Hematopoietic multipotent progenitor cell treated with erythropoietin and hydrocortisone succinate and interleukin-3 and kit ligand, for 6 days (in vitro differentiated cells): ENCODE results near the gene CFAP141.
"Not testable (repeated sequence)": the region's sequence is repeated elsewhere in the genome, so short reads cannot be mapped to it uniquely, and the experiment has no call there.

ENCODE experiments used
- DNase-seq: peaks from one replicate; pipeline ENCODE4 v3.0.0-alpha.2; 2015

Gene CFAP141

DNA sequence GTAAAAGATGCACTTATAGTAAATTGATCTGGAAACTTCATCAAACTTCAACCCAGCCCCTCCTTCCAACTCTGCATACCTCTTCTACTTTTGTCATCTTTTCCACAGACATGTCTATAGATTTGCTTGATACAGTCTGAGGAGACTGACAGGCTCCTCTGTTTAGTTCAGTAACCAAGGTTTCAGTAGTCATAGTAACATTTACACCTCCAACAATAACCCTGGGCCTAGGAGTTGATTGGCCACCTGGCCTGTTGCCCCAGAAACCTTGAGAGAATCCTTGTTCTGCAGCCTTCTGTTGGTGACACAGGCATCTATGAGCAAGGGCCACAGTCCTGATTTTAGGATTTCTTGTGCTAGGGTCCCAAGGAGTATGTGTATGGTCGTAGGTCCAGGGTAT, at the start of gene CFAP141:
Gene CFAP141, minus strand, starts transcription at position 138 of the 400 bp plus-strand sequence. Its CDS starts 26 bp downstream, at position 112.
- DNase-seq, result no peak

DNA sequence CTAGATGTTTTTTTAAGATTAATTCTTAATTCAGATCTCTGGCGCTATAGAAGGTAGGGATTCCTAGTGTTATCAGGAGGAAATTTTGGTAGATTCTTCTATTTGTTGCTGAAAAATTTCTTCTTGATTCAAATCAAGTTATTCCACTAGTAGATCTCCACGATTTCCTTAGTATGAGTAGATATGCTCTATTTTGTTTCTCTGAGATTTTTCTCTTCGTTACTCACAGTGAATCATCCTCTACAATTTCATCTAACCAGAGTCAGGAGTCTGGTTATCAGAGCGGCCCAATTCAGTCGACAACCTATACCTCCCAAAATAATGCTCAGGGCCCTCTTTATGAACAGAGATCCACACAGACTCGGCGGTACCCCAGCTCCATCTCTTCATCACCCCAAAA, 47.5 kb upstream of the CFAP141 start:
- DNase-seq, result no peak

DNA sequence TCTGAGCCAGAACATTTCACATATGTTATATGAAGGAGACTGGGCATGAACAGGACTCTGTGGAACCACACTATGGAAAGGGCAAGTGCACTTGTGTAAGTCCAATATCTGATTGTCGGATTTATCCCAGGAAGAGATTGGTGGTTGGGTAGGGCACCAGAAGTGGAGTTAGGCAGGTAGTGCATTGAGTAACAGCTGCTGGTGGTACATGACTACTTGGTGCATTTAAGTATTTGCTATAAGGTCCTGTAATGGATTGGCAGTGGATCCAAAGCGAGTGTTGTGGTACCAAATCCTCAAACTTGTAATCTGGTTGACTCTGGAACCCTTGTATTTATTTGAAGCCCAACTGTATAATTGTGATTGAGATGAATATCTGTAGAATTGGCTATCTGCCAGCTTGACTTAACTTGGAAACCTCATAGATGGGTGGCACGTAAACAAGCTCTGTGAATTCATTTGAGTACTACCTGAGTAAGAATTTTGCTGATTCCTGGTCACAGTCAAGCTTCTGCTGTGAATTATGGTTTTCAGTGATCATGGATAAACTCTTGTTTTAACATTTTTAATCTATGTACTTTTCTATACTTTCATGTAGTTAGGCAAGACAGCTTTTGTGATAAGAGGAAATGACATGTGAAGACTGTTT, 35.7 kb upstream of the CFAP141 start:
- DNase-seq, result peak; percentile 65

DNA sequence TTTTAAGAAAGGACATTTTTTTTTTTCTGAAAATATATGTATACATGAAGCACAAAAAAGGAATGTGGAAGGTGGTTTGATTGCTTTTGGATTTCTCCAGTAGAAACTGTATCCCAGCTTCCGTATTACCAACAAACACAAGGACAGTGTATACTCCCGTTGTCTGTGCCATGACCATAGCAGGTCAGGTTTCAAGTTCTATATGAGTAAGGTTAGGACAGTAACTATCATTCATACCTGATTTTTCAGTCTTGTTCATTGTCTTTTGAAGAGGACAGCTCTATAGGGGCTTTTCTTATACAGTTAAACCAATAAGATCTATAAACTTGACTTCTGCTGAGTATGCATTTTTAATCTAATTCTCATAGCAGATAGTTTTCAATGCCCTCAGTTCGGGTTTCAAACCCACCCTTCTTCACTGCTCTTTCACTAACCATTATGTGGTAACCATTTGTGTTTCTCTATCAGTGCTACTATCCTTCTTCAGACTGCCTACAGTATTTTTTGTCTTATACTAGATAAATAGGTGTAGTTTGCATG, 34.2 kb upstream of the CFAP141 start:
- no peak for DNase-seq

DNA sequence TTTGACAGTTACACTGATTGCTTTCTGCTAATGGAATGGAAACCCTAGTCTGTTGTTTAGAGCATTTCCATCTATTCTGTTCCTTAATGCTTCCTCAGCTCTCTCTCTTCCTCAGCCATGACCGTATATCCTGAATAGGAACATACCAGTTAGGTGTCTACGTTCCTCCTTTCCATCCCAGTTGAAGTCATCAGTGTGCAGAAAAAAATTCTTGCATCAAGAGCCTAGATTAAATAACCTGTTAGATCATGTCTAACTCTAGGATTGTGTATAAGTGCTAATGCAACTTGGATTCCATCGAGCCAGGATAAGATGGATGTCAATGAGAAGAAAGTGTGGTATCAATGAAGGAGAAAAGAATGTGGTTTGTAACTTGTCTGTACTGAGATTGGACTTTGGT, 33.4 kb upstream of the CFAP141 start:
- no peak for DNase-seq

DNA sequence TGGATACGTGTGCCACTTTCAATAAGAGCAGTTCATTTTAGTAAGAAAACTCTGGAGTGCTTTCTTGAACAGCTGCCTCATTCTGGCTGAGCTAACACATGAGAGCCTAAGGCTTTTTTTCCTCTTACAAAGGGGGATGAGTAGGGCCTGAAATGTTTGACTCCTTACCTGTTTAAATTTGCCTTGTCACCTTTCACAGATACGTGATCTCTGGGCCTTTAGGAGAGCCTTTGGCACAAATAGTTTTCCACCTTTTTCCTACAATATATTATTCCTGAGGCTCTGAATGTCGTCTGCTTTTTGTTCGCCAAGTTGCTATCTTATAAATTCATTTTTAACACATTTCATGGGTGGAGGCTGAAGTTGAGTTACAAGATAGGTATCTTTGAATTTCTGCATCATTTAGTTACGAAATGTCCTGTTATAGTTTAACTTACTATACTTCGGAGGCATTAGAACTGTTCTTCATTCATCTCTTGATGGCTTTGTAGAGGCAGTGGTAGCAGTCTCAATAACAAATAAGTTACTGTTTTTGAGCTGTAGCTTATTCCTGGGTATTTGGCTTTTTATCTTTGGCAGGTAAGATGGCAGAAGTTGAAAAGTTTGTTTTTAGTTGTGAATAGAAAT, 31.9 kb upstream of the CFAP141 start:
- DNase-seq, result no peak

DNA sequence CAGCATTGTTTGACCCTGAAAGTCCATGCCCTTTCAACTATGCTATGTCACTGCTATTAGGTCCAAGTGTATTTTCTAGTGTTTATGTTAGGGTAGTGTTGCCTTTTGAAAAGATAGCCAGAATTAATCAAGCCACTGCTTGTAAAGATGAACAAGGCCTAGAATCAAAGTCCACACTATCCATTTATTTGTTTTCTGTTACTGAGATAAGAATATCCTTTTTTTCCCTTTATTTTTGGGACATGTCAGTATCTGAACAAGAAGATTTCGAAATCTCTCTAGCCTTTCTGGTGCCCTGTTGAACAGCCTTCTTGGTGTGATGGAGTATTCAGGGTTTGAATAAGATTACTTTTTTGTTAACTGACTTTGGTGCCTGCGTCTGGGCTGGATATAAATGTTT, 31.3 kb upstream of the CFAP141 start:
- DNase-seq, result no peak

DNA sequence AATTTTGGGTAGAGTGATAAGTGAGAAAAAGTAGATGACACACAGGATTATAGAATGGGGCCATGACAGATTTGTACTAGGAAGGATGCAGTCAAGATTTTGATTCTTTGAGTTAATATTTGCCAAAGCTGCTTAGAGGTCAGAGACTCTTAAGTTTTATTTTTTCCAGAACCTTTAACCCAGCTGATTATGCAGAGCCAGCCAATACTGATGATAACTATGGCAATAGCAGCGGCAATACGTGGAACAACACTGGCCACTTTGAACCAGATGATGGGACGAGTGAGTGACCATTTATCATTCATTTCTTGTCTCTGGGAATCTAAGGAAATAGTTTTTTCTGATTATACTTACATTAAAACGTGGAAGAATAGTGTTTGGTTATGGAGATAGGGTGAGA, 30.7 kb upstream of the CFAP141 start:
- no peak for DNase-seq

DNA sequence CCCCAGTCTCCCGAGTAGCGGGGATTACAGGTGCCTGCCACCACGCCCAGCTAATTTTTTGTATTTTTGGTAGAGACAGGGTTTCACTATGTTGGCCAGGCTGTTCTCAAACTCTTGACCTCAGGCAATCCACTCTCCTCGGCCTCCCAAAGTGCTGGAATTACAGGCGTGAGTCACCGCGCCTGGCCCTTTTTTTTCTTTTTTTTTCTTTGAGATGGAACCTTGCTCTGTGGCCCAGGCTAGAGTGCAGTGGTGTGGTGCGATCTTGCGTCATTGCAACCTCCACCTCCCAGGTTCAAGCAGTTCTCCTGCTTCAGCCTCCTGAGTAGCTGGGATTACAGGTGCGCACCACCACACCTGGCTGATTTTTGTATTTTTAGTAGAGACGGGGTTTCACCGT, 27.0 kb upstream of the CFAP141 start:
- DNase-seq, result not testable (repeated sequence)

DNA sequence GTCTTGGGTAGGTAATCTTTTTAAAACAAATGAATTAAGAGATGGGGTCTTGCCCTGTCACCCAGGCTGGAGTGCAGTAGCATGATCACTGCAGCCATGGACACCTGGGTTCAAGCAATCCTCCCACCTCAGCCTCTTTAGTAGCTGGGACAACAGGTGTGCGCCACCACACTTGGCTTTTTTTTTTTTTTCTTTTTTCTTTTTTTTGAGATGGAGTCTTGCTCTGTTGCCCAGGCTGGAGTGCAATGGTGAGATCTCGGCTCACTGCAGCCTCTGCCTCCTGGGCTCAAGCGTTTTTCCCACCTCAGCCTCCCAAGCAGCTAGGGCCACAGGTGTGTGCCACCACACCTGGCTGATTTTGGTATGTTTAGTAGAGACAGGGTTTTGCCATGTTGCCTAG, 25.0 kb upstream of the CFAP141 start:
- DNase-seq, result not testable (repeated sequence)

DNA sequence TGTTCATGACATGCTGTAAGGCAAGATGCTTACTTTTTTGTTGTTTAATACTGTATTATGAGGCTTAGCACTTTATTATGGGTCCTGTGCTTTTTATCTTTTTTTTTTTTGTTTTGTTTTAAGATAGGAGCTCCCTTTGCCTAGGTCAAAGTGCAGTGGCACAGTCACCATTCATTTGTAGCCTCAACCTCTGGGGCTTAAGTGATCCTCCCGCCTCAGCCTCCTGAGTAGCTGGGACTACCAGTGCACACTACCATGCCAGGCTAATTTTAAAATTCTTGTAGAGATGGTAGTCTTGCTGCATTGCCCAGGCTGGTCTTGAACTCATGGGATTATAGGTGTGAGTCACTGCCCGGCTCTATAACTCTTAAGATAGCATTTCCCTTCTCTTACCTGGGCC, 19.2 kb upstream of the CFAP141 start:
- DNase-seq, result no peak

DNA sequence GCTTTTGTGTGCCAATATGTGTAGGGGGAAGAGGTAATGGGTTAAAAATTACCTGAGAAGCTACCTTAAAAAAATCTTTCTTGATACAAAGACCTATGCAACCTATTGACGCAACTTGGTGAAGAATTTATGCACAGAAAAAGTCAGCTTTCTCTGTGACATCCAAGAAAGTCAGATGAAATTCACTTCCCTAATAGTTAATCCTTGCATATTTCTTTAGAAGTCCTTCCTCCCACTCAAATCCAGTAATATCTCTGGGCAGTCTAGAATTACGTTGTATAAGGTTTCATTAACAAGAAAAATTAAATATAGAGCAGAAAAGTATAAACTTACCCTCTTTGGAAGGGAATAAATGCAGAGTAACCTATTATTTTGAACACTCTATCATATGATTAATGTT, 17.5 kb upstream of the CFAP141 start:
- DNase-seq, result no peak

DNA sequence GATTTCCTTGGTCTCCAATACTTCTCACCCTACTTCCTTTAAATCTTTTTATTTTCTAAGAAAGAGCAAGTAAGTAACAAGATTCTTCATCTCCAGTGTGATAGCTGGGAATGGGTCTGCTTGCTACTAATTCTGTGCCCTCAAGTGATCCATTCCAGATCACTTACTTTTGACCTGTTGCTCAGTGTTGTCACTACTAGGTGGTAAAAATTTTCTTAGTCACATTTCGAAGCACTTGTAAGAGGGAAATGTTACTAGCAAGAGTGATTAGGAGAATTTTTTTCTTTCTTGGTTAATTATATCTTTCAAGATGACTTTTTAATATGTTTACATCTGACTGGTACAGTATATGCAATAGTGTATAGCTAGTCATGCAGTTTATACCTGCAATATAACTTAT, 16.8 kb upstream of the CFAP141 start:
- DNase-seq, result no peak

DNA sequence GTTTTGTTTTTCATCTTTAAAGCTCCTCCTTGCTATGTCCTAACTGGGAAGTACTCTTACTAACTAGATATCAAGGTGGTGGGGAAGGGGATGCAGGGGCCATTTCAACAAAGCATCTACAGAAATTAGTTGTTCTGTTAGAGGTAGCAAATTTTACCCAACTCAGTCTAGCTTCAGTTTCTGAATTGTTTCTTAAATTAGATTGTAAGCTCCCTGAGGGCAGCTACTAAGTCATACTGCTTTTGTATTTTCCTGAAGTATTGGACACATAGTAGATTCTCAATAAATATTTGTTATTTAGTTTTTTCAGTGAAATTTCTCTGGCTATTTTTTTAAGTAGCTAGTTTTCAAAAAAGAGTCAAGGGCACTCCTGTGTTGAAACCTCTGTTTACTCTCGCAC, 16.4 kb upstream of the CFAP141 start:
- DNase-seq, result peak; percentile 18

DNA sequence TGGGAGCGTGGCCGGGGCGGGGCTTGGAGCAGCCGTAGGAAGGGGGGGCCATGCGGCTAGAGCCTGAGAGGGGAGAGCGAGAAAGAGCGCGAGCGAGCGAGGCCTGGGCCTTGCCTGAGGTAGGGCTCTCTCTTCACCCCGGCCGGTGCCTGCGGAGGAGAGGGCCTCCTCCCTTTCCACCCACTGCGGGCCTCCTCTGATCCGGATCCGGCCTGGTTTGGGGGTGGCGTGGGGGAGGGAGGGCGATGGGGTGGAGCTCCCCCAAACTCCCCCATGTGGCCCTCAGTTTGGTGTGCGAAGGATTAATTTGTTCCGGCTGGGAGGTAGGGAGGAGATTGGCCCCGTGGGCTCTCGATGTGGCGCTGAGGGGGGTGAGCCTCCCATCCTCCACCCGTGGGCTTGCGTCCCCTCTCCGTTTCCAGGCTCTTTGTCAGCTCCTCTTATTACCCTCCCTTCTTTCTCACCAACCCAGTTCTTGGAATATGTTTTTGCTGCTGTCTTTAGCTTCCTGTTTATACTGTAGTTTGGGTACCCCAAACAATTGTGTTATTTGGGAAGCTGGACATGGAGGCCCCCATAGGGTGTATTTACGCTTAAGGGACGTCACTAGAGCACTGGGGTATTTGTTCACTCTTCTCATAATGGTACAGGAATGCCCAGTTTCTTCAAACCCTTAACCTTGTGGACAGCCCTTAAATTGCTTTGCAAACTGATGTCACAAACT, 15.3 kb upstream of the CFAP141 start:
- peak; percentile 76 for DNase-seq

DNA sequence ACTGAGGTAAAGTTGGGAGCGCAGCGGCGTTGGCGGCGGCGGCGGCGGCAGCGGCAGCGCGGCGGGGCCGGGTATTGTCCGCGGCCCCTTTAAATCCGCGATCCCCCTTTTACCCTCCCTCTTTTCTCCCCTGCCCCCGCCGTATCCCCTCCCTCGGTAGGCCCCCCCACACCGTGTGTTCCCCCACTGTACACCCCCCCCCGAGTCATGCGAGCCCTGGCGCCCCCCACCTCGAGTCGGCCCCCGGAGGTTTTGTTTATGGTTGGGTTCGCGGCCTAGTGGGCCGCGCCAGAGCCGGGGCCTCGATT, 14.8 kb upstream of the CFAP141 start:
- DNase-seq, result no peak

DNA sequence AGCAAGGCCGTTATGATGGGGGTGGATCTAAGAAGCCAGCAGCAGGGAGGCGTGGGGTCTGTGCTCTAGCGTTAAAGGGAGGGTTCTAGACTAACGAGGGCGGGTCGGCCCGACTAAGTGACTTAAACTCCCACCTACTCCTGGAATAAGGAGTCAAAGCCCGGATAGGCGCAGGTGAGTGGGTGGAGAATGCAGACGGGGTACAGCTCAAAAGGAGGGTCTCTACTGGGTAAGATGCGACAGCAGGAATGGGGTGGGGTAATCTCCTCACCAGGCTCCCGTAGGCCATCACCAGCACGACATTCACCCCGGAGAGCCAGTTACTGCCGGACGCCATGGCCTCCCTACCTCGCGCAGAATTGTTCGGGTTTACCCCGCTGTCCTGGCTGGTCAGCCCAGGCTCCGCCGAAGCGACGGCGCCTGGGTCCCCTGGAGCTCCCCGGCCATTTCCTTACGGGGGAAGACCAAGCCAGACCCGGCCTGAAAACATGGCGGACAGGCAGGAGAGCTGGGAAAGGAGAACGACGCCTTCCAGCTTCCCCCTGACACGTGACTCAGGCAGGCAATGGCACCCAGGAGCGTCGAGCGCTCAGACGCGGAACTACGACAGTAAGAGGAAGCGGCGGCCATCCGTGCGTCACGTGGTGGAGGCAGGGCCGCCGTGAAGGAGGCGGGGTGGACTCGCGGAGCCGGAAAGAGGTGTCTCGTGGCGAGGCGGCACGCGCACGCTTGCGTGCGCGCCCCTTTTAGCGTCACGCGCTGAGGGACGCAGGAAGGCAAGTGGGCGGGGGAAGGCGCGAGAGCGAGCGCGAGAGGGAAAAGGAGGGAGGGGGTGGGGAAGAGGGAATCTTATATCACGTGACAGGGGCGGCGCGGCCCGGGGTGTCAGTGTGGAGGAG, 14.2 kb upstream of the CFAP141 start, which contains the start of gene UBAP2L:
Gene UBAP2L, plus strand, starts transcription at position 885 of the 899 bp plus-strand sequence. CDS start 4,169 bp downstream, outside the sequence.
- DNase-seq, result peak; percentile 99

DNA sequence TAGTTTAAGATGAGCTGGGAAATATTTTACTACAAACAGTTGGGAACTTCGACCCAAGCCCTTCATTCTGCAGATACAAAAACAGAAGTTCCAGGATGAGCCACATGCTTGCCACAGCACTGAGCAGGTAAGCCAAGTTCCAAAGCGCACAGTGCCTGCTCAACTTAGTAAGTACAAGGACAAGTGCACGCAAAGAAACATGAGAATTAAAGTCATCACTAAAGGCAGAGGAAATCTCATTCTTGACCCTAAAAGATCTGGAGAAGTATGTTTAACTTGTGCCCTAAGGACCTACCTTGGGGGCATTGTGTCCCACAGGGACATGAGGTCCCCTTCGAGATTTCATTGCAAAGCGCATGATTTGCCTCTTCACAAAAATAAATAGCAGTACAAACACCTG, 13.4 kb upstream of the CFAP141 start:
- peak; percentile 60 for DNase-seq

DNA sequence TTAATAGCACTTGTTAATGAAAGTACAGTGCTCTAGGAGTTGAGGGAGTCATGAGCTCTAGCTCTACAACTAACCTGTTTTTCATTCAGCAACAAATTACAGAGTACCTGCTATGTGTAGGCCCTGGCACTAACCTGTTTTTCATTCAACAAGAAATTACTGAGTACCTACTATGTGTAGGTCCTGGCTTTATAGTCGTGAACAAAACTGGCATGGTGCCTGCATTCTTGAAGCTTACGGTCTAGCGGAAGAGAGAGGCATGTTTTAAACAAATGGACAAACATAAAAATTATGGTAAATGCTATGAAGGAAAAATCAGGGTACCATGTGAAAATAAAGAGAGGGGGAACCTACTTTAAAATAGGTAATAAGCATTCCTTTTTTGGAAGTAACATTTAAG, 12.4 kb upstream of the CFAP141 start:
- peak; percentile 26 for DNase-seq

DNA sequence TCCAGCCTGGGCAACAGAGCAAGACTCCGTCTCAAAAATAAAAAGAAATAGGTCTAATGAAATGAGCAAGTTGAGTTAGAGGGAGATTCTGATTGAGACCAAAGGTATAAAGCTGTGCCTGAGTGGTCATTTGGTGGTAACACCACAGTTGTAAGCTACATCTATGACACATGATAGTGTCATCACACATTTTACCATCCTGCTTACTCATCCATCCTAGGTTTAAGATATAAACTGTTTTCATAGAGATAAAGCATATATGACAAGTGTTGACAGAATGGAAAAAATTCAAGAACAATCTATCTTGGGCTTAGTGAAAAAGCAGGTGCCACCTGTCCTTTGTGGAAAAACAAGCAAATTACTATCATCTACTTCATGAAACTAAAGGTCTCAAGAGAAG, 7.1 kb upstream of the CFAP141 start:
- no peak for DNase-seq

DNA sequence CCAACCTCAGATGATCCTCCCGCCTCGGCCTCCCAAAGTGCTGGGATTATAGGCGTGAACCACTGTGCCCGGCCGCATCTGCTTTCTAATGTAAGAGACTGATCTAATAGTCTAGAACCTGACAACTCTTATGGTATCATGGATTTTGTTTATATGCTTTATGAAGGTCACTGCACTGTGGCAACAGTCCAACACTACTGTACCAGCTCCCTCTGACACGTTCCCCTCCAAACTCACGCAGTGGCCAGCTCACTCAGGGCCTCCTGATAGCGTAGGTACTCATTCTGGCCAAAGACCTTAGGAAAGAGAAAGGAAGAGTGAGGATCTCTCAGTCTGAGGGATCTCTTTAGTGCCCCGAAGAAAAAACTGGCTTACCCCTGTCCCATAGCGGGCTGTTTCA, 6.0 kb upstream of the CFAP141 start:
- DNase-seq, result no peak

DNA sequence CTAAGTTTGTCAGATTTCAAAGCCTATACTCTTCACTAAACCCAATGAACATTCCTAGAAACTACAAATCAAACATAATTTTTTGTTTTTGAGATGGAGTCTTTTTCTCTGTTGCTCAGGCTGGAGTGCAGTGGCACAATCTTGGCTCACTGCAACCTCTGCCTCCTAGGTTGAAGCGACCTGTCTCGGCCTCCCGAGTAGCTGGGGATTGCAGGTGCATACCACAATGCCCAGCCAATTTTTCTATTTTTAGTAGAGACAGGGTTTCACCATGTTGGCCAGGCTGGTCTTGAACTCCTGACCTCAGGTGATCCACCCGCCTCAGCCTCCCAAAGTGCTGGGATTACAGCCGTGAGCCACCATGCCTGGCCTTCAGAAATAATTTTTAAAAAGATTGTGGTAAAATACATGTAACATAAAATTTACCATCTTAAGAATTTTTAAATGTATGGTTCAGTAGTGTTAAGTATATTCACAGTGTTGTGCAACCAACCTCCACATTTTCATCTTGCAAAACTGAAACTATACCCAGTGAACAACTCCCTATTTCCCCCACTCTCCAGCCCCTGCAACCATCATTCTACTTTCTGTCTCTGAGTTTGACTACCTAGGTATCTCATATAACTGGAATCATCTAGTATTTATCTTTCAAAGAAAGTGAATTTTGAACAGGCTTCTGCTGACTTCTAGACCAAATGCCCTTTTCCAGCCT, 2.7 kb upstream of the CFAP141 start:
- DNase-seq, result no peak
